Activated T-cell treated with anti-CD3 and anti-CD28 coated beads for 1 hour (primary cell): Measurements from ENCODE around the gene CYS1.

Experiments
- DNase-seq: peaks from one replicate; pipeline ENCODE4 v3.0.0-alpha.2; 2020; ENCODE audit warnings: low read depth

CYS1 gene

GRCh38 chr2:10071595-10071994 lies 8.6 kb downstream of the CYS1 start:
- no peak for DNase-seq

- no peak for DNase-seq
Measured at GRCh38 chr2:10071176-10071575, 9.0 kb downstream of the CYS1 start.

GRCh38 chr2:10067881-10068280 lies 12.3 kb downstream of the CYS1 start:
- DNase-seq: no peak

DNA sequence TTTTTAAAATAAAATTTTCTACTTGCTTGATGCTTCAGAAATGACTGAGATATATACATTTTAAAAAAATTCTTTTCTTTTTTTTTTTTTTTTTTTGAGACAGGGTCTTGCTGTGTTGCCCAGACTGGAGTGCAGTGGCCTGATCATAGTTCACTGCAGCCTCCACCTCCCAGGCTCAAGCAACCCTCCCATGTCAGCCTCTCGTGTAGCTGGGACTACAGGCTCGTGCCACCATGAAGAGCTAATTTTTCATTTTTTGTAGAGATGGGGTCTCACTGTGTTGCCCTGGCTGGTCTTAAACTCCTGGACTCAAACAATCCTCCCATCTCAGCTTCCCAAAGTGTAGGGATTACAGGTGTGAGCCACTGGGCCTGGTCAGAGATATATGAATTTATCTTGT lies 12.9 kb downstream of the CYS1 start:
- no peak for DNase-seq

DNA sequence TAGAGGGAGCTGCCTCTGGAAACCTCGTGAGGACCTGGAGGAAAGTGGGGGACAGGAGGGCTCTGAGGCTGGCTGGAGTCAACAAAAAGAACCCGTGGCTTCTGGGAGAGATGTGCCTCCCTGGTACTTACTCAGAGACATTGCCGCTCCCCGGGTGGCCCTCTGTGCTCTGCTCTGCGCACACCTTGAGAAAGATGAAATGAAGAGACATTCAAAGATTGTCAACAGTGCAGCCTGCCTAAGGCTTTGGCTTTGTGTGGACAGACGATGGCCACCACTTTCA lies 14.5 kb downstream of the CYS1 start:
- DNase-seq: no peak

- no peak for DNase-seq
Measured at GRCh38 chr2:10064932-10065772, 15.1 kb downstream of the CYS1 start.

GRCh38 chr2:10063566-10063965 lies 16.6 kb downstream of the CYS1 start:
- DNase-seq: no peak

- no peak for DNase-seq
Measured at GRCh38 chr2:10062931-10063365, 17.3 kb downstream of the CYS1 start.

DNA sequence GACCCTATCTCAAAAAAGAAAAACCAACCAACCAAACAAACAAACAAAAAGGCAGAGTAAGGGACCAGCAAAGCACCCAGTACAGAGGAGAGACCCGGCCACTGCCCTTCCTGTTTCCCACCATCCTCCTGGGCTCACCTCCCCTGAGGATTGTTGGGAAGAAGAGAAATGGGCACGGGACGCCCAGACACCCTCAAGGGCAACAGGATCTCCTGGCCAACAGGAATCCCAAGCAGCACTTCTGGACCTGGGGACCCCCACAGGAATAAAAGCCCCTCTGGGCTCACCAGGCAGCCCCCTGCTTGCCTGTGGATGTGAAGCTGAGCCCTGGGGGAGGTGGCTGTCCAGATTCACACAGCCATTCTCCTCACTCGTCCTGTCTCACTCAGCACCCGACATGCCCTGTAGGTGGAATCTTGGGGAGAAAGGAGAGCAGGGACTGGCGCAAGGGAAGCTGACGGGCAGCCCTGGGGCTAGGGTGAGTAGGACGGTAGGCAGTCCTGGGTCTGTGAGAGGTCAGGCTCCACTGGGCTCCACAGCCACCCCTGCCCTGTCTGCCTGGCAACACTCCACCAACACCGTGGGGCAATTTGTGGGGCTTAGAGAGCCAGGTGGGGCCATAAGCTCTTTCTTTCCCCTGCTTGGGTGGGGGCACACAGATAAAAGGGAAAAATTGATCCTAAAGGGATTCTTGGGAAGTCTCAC lies 18.8 kb downstream of the CYS1 start:
- no peak for DNase-seq

DNA sequence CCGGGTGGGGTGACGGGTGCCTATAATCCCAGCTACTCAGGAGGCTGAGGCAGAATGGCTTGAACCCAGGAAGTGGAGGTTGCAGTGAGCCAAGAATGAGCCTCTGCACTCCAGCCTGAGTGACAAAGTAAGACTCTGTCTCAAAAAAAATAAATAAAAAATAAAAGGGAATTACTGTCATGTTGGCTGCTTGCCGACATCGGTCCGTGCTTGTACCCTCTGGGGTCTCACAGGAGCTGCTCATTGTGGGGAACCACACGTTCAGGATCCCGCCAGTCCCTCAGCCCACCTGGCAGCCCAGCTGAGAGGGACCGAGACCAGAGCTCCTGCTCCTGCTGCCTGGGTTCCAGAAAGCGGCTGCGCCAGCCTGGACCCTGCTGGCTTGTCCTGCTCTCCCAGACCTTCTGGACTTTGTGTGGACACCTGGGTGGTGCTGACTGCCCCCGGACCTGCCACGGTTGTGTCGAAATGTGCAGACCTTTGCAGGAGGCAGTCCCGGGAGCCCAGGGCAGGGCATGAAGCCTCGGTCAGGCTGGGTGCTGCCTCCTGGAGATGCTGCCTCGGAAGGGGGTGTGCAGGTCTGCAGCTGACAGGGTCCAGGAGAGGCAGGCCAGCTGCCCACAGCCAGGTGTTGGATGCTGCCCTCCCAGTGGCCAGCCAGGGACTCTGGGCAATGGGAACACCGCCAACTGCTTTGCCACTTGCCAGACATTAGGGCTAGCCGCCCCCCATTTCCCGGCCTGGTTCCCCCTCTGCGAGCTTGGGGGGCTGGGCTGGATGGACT lies 20.5 kb downstream of the CYS1 start:
- no peak for DNase-seq

DNA sequence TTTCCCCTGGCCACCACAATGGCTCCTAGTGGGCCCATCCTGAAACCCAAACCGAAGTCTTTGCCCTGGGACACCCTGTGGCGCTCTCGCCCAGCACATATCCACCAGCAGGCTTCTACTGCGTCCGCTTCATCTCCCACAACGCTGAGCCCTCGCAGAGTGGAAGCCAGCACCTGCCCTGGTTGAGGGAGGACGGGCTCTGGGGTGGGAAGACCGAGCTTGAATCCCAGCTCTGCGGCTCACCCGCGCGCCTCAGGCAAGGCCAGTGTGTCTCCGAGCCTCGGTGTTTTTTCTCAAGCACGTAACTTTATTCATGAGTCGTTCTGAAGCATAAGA lies 21.2 kb downstream of the CYS1 start:
- DNase-seq: no peak

DNA sequence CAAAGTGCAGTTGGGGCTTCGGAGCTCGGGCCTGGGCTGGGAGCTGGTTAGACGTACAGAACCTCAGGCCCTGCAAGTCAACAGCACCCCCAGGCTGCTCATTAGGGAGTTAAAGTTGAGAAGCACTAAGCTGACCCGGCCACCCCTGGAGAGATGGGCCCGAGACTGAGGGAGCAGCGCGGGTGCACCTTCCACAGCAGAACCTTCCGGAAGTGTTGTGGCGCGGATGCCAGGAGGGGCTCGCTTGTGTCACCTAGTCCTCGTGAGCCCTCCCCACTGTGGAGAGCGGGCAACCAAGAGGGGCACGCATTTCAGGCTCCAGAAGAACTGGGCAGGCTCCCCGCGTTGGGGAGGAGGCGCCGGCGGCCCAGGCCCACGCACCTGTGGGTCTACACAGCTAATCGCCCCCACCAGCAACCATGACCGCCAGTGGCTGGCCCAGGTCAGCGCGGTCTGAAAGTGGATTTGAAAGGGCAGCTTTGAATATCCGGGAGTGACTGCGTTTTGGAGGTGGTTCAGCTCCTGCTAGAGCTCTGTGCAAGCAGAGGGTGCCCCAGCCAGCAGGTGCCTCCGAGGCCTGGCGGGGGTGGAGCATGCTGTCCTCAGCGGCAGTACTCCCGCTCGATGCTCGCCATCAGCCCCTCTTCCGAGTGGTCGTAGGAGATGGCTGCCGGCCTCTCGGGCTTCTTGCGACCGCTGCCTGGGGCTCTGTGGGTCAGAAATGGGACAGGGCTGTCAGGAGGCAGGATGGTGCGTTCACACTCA lies 21.8 kb downstream of the CYS1 start:
- DNase-seq: no peak

DNA sequence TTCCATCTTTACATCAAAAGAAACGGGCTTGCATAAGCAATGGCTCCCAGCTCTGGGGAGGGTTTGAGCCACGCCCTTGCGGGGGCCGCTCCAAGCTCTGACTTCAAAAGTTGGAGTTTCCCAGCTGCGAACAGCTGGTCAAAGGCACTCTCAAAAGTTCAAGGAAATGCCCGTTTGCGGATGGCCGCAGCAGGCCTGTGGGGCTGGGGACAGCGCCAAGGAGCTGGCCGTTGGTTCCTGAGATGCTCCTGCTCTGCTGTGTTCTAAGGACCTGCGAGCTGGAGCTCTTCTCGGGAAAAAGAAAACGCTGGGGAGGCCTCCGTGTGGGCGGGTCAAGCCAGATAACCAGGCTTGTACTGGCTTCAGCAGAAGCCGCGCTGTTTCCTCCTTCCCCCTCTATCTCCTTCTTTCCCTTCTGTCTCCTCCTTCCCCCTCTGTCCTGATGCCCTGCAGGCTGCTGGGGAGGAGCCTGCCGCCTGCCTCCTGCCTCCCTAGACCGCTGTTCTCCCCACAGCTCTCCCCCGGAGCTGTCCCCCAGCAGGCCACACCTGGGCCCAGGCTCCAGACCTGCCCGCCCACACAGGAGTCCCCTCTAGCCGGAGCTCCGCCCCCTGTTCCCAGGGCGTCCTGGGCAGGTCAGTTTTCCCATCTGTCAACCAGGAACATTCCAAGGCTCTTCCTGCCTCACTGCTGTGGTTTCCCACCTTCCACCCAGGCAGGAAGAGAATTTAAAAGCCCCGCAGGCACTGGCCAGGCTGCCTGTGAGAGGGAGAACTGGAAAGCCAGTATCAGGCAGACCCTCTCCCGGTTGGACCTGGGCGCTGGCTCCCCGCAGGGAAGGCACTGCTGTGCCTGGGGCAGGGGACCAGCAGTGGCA lies 22.7 kb downstream of the CYS1 start:
- DNase-seq: no peak

GRCh38 chr2:10056439-10056838 lies 23.8 kb downstream of the CYS1 start:
- DNase-seq: no peak

DNA sequence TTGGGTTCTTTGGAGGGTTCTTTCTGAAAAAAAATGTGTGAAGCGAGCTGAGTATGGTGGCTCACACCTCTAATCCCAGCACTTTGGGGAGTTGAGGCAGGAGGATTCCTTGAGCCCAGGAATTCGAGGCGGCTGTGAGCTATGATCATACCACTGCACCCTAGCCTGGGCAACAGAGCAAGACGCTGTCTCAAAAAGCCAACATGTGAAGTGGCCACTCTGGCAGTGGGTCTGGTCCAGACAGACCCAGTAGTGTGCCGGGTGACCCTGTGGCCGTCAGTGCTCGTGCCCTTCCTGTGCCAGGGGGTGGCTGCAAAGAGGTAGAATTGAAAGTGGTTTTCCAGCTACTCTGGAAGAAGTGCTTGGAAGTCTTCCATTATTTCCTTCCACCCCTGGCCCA lies 25.2 kb downstream of the CYS1 start:
- no peak for DNase-seq

GRCh38 chr2:10054424-10054823 lies 25.8 kb downstream of the CYS1 start:
- no peak for DNase-seq

DNA sequence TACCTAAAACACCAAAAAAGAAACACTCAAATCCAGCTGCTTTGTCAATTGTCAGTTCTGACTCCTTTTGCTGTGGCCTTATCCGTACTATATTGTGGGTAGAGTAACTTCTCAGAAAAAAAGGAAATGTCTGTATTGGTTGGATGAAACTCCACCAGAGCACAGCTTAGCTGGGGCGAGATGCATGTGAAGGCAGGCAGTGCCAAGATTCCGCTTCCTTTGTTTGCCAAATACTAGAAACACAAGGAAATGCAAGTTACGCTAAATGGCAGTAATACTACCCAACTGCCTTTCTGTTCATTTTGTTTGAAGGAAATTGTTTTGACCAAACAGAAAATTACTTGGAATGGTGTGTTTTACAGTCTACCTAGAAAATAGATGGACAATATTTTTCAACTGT lies 26.9 kb downstream of the CYS1 start:
- DNase-seq: no peak

GRCh38 chr2:10052216-10052615 lies 28.0 kb downstream of the CYS1 start:
- no peak for DNase-seq

GRCh38 chr2:10048501-10049171 lies 31.6 kb downstream of the CYS1 start:
- DNase-seq: no peak

DNA sequence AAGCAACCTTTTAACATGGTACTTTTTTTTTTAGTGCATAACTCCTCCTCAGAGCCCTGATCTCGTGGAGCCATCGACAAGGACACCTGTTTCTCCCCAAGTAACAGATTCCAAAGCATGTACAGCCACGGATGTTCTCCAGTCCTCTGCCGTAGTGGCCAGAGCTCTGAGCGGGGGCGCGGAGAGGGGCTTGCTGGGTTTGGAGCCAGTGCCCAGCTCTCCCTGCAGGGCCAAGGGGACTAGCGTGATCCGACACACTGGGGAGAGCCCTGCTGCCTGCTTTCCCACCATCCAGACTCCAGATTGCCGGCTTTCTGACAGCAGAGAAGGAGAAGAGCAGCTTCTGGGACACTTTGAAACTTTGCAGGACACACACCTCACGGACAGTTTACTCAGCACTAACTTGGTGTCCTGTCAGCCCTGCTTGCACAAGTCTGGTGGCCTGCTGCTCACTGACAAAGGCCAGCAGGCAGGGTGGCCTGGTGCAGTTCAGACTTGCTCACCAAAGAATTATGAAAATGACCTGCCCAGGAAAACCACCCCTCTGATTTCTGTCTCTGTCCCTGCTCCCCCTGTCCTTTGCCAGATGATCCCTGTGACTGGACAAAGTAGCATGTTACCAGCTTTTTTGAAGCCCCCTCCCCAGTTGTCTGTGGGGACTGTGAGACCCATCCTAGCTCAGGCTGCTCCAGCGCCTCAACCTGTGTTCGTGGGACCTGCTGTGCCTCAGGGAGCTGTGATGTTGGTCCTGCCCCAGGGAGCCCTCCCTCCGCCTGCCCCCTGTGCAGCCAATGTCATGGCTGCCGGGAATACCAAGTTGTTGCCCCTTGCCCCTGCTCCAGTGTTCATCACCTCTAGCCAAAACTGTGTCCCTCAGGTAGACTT lies 32.4 kb downstream of the CYS1 start:
- DNase-seq: no peak
